Measurements from ENCODE around the gene FSTL4. TPM values are rescaled to one million over a fixed set of nuclear protein-coding genes. Genes with fewer than 3 reads are reported as not detected.
A peak's percentile ranks its signal among the peaks of the same experiment; 100 is the strongest.

FSTL4 gene
- total RNA-seq, 4 donors from 2014 or later = 0.41 TPM; not detected in 3

DNA sequence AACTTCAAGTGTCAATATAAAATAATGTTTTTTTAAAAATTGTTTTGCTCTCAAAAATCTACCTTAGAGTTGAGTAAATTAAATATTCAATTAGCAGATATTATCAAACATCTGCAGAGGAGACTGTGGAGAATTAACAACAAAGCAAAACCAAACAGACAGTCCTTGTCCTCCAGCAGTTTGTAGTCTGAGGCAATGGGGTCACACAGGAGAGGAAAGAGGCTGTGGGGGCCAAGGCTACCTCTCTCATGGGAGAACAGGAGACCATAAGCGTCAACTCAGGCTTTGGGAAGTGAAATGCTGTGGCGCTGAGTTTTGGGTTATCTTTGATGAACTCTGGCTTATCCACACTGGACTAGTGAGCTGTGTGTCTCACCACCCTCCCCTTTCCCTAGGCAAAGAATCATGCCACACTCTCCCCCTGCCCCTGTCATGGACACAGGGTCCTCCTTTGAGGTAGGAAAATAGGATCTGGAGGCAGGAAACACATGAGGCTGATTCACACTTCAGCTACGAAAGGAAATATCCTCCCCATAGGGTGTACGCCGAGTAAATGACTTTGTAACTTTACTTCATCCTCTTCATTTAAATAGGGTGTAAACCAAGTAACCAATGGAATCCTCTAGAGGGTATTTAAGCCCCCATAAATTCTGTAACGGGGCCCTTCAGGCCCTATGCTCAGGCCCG lies 152.7 kb downstream of the FSTL4 start:
- no peaks in the 10 kb centered on the region for H3K9me3 ChIP-seq
- no peaks in the 10 kb centered on the region for H3K27me3 ChIP-seq
- DNase-seq = no peak

DNA sequence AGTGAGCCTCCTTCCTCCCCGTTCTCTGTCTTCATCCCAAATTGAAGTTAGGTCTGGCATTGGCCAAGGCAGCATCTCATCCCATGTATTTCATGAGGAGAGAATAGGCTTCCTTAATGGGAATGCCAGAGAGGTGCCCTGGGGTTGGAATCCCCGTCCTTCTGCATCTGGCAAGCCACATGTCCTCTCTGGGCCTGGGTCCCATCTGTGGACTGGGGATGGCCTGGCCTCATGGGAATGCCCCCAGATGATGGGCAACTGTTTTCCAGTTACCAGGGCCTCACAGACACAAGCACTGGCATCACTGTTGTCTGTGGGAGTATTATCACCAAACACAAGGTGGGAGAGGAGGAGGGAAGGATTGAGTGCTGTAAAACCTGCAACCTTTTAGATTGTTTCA lies 153.9 kb downstream of the FSTL4 start:
- H3K27me3 ChIP-seq = no peaks in the 10 kb centered on the region
- DNase-seq = no peak
- intact Hi-C loops (cut with DNase I; ENCODE audit: low total_unique reads) = no loop called here
- peaks cover 0 to 5% of the 10 kb centered on the region in 2 donors for H3K4me1 ChIP-seq
- H3K36me3 ChIP-seq = no peaks in the 10 kb centered on the region
- no peak for TF ChIP-seq POLR2A (IDR thresholded peaks at IDR 0.05)
- TF ChIP-seq, protein P1, sequence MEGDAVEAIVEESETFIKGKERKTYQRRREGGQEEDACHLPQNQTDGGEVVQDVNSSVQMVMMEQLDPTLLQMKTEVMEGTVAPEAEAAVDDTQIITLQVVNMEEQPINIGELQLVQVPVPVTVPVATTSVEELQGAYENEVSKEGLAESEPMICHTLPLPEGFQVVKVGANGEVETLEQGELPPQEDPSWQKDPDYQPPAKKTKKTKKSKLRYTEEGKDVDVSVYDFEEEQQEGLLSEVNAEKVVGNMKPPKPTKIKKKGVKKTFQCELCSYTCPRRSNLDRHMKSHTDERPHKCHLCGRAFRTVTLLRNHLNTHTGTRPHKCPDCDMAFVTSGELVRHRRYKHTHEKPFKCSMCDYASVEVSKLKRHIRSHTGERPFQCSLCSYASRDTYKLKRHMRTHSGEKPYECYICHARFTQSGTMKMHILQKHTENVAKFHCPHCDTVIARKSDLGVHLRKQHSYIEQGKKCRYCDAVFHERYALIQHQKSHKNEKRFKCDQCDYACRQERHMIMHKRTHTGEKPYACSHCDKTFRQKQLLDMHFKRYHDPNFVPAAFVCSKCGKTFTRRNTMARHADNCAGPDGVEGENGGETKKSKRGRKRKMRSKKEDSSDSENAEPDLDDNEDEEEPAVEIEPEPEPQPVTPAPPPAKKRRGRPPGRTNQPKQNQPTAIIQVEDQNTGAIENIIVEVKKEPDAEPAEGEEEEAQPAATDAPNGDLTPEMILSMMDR (IDR thresholded peaks at IDR 0.05) = no peak
- no peak overlapping the region for H3K27ac ChIP-seq
- H3K9me3 ChIP-seq = no peaks in the 10 kb centered on the region
- no peak overlapping the region for H3K4me3 ChIP-seq

More for the DNA sequence above, 152.7 kb downstream of the FSTL4 start:
- TF ChIP-seq, protein P1 (IDR thresholded peaks at IDR 0.05) = no peak
- no peak for TF ChIP-seq POLR2A (IDR thresholded peaks at IDR 0.05)
- H3K36me3 ChIP-seq = no peaks in the 10 kb centered on the region
- intact Hi-C loops (cut with DNase I; ENCODE audit: low total_unique reads) = no loop called here
- no peak overlapping the region for H3K4me3 ChIP-seq
- H3K27ac ChIP-seq = no peak overlapping the region
- H3K4me1 ChIP-seq = peaks cover 0 to 5% of the 10 kb centered on the region in 2 donors

DNA sequence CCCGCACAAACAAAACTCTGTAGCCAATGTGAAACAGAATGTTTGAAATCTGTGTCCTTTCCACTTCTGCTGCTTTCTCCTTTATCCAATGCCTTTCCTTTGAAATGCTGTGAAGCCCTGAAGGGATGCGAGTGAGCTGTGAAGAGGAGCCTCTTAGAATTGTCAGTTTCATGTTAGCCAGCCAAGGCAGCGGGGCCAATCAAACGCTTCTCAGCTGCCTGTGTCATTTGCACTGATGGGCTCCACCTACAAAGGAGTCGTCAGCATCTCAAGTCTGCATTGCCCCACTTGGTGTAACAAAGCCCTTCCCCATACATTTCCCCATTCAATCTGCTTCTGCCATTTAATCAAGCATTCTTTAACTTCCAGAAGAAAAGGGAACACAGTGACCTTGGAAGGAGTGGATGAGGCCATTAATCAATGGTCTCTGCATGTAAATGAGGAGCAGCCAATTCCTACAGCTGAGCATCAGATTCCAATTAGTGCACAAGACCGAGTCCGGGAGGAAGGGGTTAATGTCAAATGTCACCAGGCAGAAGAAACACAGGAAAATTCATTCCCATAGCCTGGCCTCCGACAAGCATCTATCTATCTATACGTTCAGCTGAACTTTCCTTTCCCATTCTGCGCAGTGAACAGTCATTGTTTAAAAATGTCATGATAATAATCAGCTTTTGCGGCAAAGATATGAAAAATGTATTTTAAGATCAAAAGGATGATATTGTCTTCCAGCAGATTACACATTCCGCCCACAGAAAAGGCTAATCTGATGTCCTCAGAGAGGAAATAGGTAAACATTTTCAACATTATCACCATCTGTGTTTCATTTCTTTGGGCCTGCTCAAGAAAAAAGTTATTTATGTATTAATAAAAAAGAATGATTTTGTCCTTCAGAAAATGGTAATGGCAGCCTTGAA lies 154.6 kb downstream of the FSTL4 start:
- Histone ChIP-seq H3K4me3 (no peak overlapping the region), H3K36me3 (no peaks in the 10 kb centered on the region), H3K4me1 (peaks cover 0 to 5% of the 10 kb centered on the region in 2 donors), H3K27me3 (no peaks in the 10 kb centered on the region), H3K27ac (peak overlapping the region in 1 of 2 donors; percentile 3), H3K9me3 (no peaks in the 10 kb centered on the region)
- intact Hi-C loops (cut with DNase I; ENCODE audit: low total_unique reads) = no loop called here
- no peak for DNase-seq
- TF ChIP-seq, protein P1 (IDR thresholded peaks at IDR 0.05) = no peak
- no peak for TF ChIP-seq POLR2A (IDR thresholded peaks at IDR 0.05)

DNA sequence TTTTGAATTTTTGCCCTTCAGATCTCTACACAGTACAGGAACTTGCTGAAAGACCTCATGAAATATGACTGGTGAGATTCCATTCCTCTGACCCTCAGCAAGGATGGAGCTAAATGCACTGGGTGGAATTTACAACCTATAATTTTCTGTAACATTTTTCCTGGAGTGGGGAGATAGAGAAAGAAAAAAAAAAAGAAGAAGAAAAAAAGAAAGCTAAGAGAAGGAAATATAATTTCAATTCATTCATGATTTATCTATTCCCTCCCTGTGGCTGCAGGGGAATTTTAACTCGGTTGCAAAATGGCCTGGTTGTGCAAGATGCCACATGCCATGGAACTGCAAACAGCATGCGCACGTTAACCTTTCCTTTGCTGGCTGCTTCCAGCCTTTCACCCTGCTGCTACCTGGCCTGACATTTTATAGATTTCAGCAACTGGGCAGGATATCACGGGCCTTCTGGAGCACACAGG lies 155.4 kb downstream of the FSTL4 start:
- intact Hi-C loops (cut with DNase I; ENCODE audit: low total_unique reads) = no loop called here

More for the DNA sequence above, 155.4 kb downstream of the FSTL4 start:
- Histone ChIP-seq H3K27me3 (no peaks in the 10 kb centered on the region), H3K4me1 (peaks cover 0 to 5% of the 10 kb centered on the region in 2 donors), H3K9me3 (no peaks in the 10 kb centered on the region), H3K27ac (peak overlapping the region in 1 of 2 donors; percentile 3), H3K36me3 (no peaks in the 10 kb centered on the region), H3K4me3 (no peak overlapping the region)
- peak in 1 of 2 donors; percentile 26 for DNase-seq
- TF ChIP-seq, protein P1 (IDR thresholded peaks at IDR 0.05) = no peak
- TF ChIP-seq POLR2A (IDR thresholded peaks at IDR 0.05) = no peak

Measured in uterus (tissue), 4 donors.